CD4-positive, alpha-beta T cell treated with Interleukin-2 at 100 ng/mL for 4 hours (primary cell): ENCODE data around the gene ESPN.

Experiments used
- DNase-seq: peaks from one replicate; pipeline ENCODE4 v3.0.0-alpha.2; 2020; ENCODE audit warnings: low spot score

ESPN gene

GRCh38 chr1:6409733-6410132, 14.8 kb upstream of the ESPN start:
- DNase-seq = no peak

DNA sequence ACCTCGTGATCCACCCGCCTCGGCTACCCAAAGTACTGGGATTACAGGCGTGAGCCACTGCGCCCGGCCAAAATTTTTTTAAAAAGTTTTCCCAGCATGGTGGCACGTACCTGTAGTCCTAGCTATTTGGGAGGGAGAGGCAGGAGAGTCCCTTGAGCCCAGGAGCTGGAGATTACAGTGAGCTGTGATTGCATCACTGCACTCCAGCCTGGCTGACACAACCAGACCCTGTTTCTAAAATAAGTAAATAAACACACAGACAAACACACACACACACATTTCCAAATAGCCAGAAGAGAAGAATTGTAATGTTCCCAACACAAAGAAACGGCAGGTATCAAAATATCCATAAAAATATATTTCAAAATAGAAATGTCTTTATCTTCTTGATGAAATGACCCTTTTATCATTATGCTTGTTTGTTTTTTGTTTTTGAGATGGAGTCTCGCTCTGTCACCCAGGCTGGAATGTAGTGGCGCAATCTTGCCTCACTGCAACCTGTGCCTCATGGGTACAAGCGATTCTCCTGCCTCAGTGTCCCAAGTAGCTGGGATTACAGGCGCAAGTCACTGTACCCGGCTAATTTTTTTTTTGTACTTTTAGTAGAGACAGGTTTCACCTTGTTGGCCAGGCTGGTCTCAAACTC, 14.2 kb upstream of the ESPN start:
- no peak for DNase-seq

- DNase-seq = no peak
Observed at GRCh38 chr1:6412896-6413295, 11.7 kb upstream of the ESPN start.

DNA sequence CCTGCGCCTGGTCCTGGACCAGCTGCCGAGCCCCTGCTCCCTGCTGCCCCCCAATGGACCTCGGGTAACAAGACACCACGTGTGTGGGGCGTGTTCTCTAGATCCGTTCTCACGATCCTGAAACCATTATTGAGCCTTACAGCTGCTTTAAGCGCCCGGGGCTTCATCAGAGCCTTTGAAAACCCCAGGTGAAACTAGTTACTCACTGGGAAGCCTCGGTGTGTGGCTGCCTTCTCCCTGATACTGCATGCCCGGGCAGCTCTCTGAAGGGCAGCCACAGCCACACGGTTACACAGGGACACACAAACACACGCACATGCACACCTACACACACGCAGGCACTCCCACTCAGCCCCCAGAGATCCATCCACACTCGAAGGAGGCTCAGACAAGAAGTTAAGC, 10.1 kb upstream of the ESPN start:
- peak; percentile 22 for DNase-seq

GRCh38 chr1:6414881-6415626, 9.5 kb upstream of the ESPN start:
- DNase-seq = no peak

- no peak for DNase-seq
Observed at GRCh38 chr1:6416295-6416656, 8.3 kb upstream of the ESPN start.

- no peak for DNase-seq
Observed at GRCh38 chr1:6416906-6417305, 7.7 kb upstream of the ESPN start.

GRCh38 chr1:6417961-6418667, 6.5 kb upstream of the ESPN start:
- no peak for DNase-seq

DNA sequence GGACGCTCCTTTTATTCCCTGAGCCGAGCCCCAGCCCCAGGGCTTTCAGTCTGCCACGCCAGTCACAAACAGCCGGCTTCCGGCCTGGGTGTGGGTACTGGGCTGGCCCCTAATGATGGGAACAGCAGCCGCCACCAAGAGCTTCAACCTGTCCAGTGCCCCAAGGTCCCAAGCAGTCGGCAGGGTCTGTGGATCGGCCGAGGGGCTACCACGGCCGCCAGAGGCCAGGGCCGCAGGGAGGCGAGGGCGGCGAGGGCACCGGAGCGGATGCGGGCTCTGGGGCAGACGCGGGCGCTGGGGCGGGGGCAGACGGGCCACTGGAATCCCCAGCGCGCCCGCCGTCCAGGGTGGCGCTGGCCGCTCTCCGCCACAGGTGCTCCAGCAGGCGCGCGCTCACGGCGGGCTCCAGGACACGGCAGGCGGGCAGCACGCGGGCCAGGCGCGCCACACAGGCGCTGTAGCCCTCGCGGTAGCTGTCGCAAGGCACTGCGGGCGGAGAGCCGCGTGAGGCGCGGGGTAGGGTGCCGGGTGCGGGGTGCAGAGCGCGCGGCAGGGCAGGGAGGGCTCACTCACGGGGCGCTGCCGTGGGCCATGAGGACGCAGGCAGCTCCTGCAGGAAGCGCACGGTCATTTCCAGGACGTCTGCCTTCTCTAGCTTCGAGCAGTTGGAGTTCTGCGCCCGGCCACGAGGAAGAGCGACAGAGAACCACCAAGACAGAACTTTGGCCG, 5.7 kb upstream of the ESPN start:
- no peak for DNase-seq

DNA sequence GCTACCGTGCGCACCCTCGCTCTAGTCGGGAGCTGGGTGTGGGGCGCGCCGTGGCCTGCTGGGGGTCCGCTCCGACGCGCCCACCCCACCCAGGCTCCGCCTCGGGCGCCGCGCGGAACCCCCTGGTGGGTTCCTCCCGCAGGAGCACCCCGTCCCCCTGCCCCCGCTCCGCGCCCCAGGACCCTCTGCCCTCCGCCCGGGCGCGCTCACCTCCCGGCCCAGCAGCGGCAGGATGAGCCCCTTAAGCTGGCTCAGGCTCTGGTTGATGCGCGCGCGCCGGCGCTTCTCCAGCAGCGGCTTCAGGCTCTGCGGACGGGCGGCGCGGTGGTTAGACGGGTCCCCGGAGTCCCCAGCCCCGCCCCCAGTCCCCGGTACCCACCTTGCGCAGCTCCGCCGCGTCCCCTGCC, 5.2 kb upstream of the ESPN start:
- no peak for DNase-seq

DNA sequence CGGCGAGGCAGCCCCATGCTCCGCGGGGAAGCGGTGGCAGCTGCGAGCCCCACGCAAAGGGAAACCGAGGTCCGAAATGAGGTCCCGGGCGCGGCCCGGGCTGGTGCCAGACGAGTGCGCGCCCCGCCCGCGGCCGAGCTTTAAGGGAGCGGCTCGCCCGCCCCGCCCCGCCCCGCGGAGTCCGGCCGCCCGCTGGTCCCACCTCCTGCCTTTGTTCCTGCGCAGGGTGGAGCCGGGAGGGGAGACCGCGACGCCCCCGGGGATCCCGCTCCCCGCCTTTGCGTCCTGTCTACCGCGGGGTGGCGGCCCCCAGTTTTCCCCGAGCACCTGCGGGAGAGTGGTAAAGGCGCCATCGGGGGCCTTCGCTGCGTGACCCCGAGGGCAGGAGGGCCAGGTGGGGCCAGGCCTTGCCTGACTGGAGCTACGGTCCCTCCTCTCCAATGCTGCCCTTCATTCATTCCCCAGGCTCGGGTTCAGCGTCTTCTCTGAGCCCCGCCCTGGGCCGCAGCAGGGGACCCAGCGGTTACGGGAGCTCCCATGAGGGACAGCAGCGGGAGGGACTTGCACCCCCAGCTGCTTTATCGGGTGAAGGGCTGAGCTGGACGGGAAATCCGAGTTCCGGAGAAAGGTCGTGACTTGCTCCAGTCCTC, 4.6 kb upstream of the ESPN start, which contains the start of gene HES2:
Gene HES2, minus strand, starts transcription at position 116 of the 650 bp plus-strand sequence. Its CDS starts 99 bp downstream, at position 17.
- no peak for DNase-seq

DNA sequence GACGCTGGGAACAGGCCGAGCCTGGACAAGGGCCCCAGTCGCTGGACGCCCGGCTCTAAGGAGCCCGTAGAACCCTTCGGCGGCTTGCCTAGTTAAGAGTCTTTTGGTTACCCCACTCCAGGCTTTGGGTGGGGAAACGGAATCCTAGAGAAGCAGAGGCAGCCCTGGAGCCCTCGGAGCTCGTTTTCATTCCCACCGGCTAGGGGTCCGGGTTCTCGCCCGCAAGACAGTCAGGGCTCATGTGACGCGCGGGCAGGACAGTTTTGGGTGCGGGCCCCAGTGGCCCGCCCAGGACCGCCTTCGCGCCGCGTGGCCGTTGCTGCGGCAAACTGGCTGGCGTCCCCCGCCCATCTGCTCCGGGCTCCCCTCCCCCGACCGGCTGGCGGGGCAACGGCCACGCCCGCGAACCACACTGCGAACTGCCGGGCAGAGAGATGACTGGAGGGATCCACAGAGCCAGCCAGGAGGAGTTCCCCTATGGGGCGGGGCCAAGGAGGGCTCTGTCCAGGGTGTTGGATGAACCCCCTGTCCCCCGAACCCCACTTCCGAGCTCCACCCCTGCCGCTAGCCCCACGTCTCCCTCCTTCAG, 4.0 kb upstream of the ESPN start:
- no peak for DNase-seq

- no peak for DNase-seq
Observed at GRCh38 chr1:6421266-6421665, 3.3 kb upstream of the ESPN start.

DNA sequence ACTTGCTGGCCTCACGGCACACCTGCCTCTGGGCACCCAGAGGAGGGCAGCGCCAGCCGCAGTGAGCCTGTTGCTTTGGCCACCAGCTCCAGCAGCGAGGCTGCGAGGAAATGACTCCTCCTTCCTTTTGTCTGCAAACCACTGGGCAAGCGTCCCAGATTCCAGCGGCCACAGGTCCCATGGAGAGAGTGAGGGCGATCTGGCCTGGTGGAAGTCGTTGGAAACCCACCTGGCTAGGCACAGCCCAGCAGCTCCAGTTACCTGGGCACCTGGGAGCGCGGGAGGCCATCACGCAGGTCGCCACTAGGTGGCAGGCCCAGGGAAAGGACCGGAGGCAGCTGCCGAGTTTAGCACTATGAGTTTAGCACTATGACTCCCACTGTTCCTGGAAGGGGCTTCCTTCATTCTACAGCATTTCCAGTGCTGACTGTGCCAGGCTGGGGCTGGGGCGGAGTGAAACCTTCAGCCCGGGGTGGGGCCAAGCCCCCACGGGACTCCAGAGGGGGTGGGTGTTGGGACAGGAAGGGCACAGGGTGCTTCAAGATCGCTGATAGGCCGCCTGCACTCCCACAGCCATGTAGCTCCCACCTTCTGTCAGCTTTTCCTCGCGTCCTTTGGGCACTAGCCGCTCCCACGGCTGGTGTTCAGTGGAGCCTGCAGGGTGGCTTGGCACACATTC, 1.1 kb upstream of the ESPN start:
- DNase-seq = peak; percentile 75

GRCh38 chr1:6424000-6424565, 493 bp upstream of the ESPN start:
- DNase-seq = no peak

- DNase-seq = no peak
Observed at GRCh38 chr1:6425658-6426057, 1.1 kb downstream of the ESPN start.

DNA sequence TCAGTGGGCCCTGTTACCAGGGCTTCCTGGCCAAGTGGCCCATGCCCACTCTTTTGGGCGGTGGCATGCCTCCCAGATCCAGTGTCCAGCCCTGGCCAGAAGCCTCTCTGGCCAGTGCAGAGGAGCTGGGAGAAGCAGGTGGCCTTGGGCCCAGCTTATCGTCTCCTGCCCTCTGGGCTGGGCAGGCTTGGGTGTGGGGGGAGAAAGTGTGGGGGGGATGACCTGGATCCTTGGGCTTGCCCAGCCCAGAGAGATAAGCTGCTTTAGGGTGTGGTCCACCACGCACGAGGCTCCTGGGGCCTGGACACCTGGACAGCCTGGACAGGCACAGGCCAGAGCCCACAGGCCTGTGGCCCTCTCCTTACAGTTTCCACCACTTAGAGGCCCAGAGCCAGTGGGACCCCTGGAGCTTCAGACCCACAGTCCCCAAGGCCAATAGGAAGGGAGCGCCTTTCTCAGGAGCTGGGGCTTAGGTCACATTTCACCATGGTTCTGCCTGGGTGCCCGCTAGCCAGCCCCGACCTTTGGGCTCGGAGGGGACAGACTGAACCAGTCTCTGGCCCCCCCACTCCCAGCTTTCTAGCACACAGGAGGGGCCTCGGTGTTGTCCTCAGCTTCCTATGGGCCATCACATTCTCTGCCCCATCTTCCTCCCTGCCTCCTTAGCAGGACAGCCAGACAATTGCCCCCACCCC, 1.8 kb downstream of the ESPN start:
- DNase-seq = no peak

DNA sequence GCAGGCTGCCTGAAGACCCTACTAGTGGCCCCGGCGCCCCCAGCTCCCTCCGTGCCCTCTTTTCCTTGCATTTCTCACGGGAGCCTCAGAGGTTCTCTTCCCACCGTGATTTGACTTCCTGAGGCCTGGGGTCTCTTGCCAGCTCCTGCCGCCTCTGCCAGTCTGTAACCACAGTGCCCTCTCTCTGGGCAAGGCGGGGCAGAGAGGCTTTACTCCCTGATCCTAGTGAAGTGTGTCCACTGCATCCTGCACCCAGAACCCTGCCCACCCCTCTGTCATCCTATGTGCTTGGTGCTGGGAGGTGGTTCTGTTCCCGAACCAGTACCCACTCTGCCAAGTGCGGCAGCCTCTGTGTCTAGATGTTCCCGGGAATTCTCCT, 2.4 kb downstream of the ESPN start:
- no peak for DNase-seq

- DNase-seq = no peak
Observed at GRCh38 chr1:6427441-6428390, 3.1 kb downstream of the ESPN start.
